HT-29 (cell line): ENCODE data around the gene PAPPA. TPM values are rescaled to one million over a fixed set of nuclear protein-coding genes. Genes with fewer than 3 reads are reported as not detected.

ENCODE experiments used
- DNase-seq: peaks from one replicate; pipeline ENCODE4 v3.0.0-alpha.2; 2015; ENCODE audit warnings: low spot score
- total RNA-seq: library from RNA; depleted of rRNA; stranded (reverse); fragments of >200 nt; shearing (Covaris generic); gene quantifications from 2 replicates; pipeline ENCODE4 v1.2.3, GENCODE V29; 2014

Gene PAPPA
- total RNA-seq, 1 experiment from 2014 or later: not detected

DNA sequence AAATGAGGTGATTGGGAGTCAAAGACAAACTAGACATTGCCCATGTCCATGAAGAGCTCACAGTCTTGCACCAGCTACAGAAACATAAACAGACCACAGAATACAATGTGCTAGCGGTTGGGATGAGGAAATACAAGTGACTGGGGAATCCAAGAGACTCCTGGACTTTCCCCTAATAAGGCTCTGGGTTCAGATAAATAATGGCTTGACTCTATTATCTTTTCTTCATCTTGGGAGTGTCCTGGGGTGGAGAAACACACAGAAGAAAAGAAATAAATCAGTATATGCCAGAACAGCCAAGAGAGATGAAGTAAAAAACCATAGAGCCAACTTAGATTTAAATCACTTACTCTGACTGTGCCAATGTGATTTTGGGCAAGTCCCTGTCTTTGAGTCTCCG lies 227.8 kb downstream of the PAPPA start:
- DNase-seq: no peak

DNA sequence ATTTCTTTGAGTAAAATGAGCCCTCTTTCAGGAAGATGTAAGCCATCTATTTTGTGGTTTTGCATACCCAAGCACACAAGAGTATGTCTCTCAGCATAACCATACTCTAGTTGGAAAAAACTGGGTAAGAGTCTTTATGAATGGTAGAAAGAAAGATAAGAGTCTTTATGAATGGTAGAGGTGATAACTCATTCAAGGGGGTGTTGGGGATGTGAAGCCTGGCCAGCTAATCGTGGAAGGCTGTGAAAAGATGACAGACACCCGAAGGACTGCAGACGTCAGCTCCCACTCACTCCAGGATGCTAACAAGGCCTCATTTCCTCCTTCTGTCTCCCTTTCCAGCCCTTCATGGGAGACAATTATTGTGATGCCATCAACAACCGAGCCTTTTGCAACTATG lies 228.5 kb downstream of the PAPPA start:
- DNase-seq: no peak

DNA sequence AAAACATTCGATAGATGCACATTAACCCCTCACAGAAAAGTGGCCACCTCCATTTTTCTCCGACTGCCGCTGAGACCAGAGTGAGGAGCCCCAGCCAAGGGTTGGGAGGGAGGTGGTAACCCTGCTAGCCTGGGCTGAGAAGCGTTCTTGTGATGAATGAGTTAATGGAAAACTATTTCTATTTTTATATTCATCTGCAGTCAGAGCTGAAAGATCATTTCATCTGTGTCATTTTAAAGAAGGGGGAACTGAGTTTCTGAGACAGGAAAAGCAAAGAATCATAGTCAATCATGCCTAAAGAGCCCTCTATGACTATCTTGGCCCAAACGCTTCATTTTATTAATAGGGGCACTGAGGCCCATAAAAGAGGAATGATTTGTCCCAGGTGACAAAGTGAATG lies 229.5 kb downstream of the PAPPA start:
- no peak for DNase-seq

DNA sequence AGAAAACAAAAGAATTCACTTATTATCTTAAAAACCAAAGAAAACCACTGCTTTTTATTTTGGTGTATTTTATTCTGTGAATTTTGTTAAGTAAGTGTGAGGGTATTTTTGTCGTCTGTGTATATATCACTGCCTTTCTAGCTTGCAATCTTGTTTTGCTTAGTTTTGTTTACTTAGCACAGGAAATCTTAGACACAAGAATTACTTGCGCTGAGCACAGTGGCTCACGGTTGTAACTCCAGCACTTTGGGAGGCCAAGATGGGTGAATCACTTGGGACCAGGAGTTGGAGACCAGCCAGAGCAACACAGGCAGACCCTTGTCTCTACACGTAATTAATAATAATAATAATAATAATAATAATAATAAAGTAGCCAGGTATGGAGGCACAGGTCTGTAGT lies 230.3 kb downstream of the PAPPA start:
- DNase-seq: no peak

GRCh38 chr9:116387934-116388698 lies 234.5 kb downstream of the PAPPA start:
- no peak for DNase-seq

GRCh38 chr9:116389541-116390302 lies 236.1 kb downstream of the PAPPA start:
- no peak for DNase-seq

- DNase-seq: no peak
These were observed 237.0 kb downstream of the PAPPA start for GRCh38 chr9:116390303-116391228.

DNA sequence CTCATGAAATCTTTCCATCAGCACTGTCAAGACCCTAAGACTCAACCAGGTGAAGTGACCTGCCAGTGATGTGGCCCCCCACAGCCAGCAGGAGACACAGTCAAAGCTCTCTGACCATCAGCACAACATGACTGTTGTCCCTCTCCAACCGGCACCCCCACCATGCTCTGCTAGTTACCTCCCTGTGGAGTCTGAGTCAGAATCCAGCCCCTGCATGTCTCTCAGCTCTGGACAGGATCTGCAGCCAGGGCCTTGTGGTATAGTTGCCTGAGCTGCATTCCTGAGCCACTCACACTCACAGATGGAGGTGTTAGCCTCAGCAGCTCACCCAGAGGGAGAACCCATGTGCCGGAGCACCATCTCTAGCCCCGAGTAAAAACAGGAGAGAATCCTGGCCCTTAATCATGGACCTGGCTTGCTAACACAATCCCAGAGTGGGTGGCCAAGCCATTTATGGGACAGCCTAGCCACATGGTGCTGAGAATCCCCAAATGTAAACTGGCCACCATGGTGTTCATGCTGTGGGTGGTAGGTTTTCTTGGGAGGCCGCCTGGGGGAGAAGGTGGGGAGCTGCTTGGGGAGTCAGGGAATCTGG lies 237.8 kb downstream of the PAPPA start:
- no peak for DNase-seq

DNA sequence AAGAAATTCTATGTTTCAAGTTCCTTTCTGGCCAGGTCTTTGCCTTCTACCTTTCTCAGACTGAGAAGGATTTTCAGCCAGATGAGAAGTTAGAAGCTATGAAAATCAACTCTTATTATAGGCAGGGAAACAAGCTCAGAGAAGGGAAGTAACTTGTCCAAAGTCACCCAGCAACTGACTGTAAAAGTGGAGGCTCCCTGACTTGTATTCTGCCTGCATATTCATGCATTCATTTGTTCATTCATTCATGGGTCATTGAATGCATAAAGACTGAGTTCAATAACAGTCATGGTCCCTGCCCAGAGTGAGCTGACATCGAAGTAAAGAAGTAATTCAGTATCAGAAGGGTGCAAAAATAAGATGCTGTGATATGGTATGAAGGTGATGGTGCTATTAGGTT lies 239.6 kb downstream of the PAPPA start:
- DNase-seq: no peak

DNA sequence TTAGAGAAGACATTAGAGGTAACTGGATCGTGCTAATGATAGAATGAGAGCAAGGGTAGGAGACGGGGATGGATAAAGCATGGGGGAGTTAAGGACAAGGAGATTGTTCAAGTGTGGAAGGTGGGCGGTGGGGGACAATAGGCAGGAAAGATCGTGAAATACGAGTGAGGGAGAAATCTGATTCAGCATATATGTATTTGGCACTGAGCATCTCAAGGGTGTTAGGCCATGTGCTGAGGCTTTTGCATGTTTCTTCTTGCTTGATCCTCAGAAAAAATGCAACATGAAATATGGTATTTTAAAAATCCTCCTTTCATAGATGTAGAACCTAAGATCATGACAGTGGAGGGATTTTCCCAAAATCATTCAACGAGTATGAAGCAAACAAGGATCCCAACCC lies 240.5 kb downstream of the PAPPA start:
- no peak for DNase-seq

DNA sequence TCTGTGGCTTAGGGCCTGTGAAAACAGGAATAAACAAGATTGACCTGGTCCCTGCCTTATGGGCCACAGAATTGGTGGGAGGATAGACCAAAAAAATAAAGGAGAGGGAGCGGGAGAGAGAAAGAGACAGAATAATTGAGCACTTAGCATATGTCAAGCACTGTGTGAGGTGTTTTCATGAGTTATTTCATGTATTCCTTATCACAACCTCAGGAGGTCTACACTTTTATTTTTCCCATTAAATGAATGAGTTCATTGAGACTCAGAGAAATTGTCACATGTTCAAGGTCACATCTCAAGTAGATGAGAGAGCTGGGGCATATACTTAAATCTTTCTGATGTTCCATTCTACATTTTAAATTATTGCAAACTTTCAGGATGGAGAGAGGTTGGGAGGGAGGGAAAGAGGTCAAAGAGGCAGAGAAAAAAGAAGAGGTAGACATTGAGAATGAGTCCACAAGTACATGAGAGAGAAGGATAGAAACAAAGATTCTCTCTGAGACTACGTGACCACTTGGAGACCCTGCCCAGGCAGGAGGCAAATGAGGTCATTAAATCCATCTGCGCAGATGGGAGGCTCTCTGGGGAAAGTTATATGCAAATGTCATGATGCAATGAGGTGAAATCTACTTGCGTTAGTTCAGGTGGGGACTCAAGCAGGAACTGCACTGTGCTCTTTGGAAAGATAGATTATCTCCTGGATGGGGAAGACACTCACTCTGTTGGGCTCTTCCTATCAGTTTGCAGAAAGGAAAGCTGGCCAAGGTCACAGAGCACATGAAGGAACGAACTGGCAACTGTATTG lies 241.5 kb downstream of the PAPPA start:
- no peak for DNase-seq

- no peak for DNase-seq
These were observed 242.1 kb downstream of the PAPPA start for GRCh38 chr9:116395699-116396037.

GRCh38 chr9:116403171-116403570 lies 249.6 kb downstream of the PAPPA start:
- no peak for DNase-seq

DNA sequence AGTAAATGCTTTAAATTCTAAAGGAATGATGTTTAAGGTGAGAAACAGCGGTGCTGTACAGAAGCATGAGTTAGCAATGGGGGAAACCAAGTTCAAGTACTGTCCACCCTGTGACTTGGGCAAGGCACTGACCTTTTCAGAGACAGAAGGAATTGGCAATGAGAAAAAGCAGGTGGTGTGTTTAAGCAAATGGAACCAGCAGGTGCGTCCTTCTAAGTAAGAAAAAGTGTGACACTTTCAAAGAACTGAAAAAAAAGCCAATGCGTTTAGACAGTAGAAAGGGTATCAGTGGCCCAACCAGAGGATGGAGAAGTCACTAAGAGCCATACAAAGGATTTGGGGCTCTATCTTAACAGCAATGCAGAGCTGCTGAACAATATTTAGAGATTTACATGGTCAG lies 250.6 kb downstream of the PAPPA start:
- no peak for DNase-seq

GRCh38 chr9:116405321-116405720 lies 251.7 kb downstream of the PAPPA start:
- DNase-seq: no peak

GRCh38 chr9:116406469-116406868 lies 252.9 kb downstream of the PAPPA start:
- DNase-seq: no peak

- no peak for DNase-seq
These were observed 255.5 kb downstream of the PAPPA start for GRCh38 chr9:116409129-116409528.

DNA sequence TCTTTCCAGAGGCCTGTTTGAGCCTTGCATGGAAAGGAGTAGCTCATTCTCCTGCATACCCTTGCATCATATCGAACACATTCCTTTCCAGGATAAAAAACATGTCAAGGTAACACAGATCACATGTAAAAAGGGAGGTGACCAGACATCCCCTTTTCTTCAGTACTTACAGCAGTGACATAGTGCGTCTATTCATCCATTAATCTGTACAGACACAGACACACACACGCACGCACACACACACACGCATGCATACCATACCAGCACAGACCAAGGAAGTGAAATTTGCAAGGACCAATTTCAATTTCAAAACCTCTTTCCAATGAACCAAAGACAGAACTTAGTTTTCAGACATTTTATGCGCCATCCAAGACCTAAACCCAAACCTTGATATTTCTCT lies 256.0 kb downstream of the PAPPA start:
- DNase-seq: no peak

DNA sequence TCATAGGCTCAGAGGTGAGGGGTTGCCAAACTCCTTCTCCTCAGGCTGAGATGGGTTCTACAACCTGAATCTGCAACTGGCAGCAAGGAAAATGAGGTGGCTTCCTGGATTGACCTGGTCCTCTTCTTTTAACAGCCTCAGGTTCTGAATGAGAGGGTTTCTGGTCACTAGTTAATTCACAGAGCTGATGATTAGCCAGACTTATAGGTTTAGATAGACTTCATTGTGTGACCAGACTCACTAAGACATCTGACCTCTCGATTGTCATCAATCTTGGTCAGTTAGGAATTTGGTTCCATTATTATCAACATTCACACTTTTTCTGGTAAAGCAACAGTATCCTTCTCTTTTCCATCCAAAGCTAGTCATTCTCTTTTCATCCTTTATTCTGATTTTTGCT lies 257.9 kb downstream of the PAPPA start:
- no peak for DNase-seq

GRCh38 chr9:116414374-116414773 lies 260.8 kb downstream of the PAPPA start:
- no peak for DNase-seq

DNA sequence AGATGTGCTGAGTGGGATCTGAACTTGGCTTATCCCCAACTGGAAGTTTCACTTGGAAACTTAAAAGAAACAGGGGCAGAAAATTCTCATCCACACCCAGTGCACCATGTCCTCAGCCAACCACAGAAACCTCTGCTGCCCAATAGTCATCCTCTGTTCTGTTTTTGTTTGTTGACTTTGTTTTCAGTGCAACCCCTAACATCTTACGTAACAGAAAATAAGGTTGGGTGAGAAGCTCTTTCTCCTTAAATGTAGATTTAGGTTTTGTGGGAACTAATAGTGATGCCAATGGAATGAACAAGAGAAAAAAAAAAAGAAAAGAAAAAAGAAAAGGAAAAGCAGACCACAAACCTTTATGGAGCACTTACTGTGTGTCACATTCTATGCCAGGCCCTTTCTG lies 262.8 kb downstream of the PAPPA start:
- DNase-seq: no peak
